ENCODE data around the gene ZNF831. TPM values are rescaled to one million over a fixed set of nuclear protein-coding genes. Genes with fewer than 3 reads are reported as not detected.

Gene ZNF831
- total RNA-seq, 1 experiment from 2014 or later, result not detected

GRCh38 chr20:59242714-59243626 is 79.3 kb downstream of the ZNF831 start:
- Mint-ChIP-seq H3K27me3 (ENCODE audit: unreplicated experiment) (peaks cover 100% of the 10 kb centered on the region), H3K4me1 (ENCODE audit: low read depth, unreplicated experiment) (no peaks in the 10 kb centered on the region), H3K27ac (ENCODE audit: unreplicated experiment) (no peak overlapping the region), H3K9me3 (ENCODE audit: low read depth, unreplicated experiment) (no peaks in the 10 kb centered on the region), H3K4me3 (ENCODE audit: low read depth, unreplicated experiment) (no peak overlapping the region), H3K36me3 (ENCODE audit: insufficient read depth, unreplicated experiment) (no peaks in the 10 kb centered on the region)
- no peak for TF ChIP-seq CTCF (IDR thresholded peaks at IDR 0.05; ENCODE audit: unreplicated experiment)
- no TSS peak for BruUV-seq (replicated peaks)
- CTCF ChIA-PET, result interaction anchor here (1.2 kb wide), 1 partner anchor 55 kb away, joined by 3 read pairs; no protein-coding TSS in a partner anchor
- intact Hi-C loops (cut with micrococcal nuclease; ENCODE audit: unreplicated experiment), result no loop called here
- DNase-seq, result no peak

GRCh38 chr20:59246691-59247400 is 83.2 kb downstream of the ZNF831 start:
- no peaks in the 10 kb centered on the region for H3K36me3 Mint-ChIP-seq (ENCODE audit: insufficient read depth, unreplicated experiment)

GRCh38 chr20:59247731-59248684 is 84.4 kb downstream of the ZNF831 start:
- CTCF ChIA-PET, result interaction anchor here (0.8 kb wide), 2 partner anchors 17 to 198 kb away, joined by 3 read pairs; no protein-coding TSS in a partner anchor
- peaks cover 100% of the 10 kb centered on the region for H3K27me3 Mint-ChIP-seq (ENCODE audit: unreplicated experiment)

More at GRCh38 chr20:59246691-59247400, 83.2 kb downstream of the ZNF831 start:
- BruUV-seq (replicated peaks), result no TSS peak
- no peaks in the 10 kb centered on the region for H3K4me1 Mint-ChIP-seq (ENCODE audit: low read depth, unreplicated experiment)
- no peak overlapping the region for H3K4me3 Mint-ChIP-seq (ENCODE audit: low read depth, unreplicated experiment)
- no peak for TF ChIP-seq CTCF (IDR thresholded peaks at IDR 0.05; ENCODE audit: unreplicated experiment)
- peaks cover 100% of the 10 kb centered on the region for H3K27me3 Mint-ChIP-seq (ENCODE audit: unreplicated experiment)
- intact Hi-C loops (cut with micrococcal nuclease; ENCODE audit: unreplicated experiment), result no loop called here
- H3K9me3 Mint-ChIP-seq (ENCODE audit: low read depth, unreplicated experiment), result no peaks in the 10 kb centered on the region
- H3K27ac Mint-ChIP-seq (ENCODE audit: unreplicated experiment), result no peak overlapping the region
- CTCF ChIA-PET, result no interaction called here
- DNase-seq, result no peak

More at GRCh38 chr20:59247731-59248684, 84.4 kb downstream of the ZNF831 start:
- no peak for DNase-seq
- no peak for TF ChIP-seq CTCF (IDR thresholded peaks at IDR 0.05; ENCODE audit: unreplicated experiment)
- intact Hi-C loops (cut with micrococcal nuclease; ENCODE audit: unreplicated experiment), result no loop called here
- Mint-ChIP-seq H3K9me3 (ENCODE audit: low read depth, unreplicated experiment) (no peaks in the 10 kb centered on the region), H3K4me1 (ENCODE audit: low read depth, unreplicated experiment) (no peaks in the 10 kb centered on the region), H3K36me3 (ENCODE audit: insufficient read depth, unreplicated experiment) (no peaks in the 10 kb centered on the region), H3K4me3 (ENCODE audit: low read depth, unreplicated experiment) (no peak overlapping the region), H3K27ac (ENCODE audit: unreplicated experiment) (no peak overlapping the region)
- no TSS peak for BruUV-seq (replicated peaks)
